Progenitor cell of endocrine pancreas (in vitro differentiated cells): Measurements from ENCODE around the gene MAD1L1. TPM values are rescaled to one million over a fixed set of nuclear protein-coding genes. Genes with fewer than 3 reads are reported as not detected.

Source experiments
- DNase-seq: peaks from one replicate; pipeline ENCODE4 v3.0.0; 2021; ENCODE audit warnings: low spot score; ENCODE audit not compliant: unreplicated experiment
- H3K27ac Mint-ChIP-seq: 2 replicates; pipeline ENCODE4 v1.8.0; 2021; ENCODE audit warnings: mild to moderate bottlenecking, moderate library complexity, mixed read lengths
- H3K27me3 Mint-ChIP-seq: 2 replicates; pipeline ENCODE4 v1.8.0; 2021; ENCODE audit warnings: mixed read lengths
- H3K36me3 Mint-ChIP-seq: 2 replicates; pipeline ENCODE4 v1.8.0; 2022; ENCODE audit warnings: mixed read lengths; ENCODE audit not compliant: insufficient read depth
- H3K4me1 Mint-ChIP-seq: 2 replicates; pipeline ENCODE4 v1.8.0; 2021; ENCODE audit warnings: low read depth, mixed read lengths
- H3K4me3 Mint-ChIP-seq: 2 replicates; pipeline ENCODE4 v1.8.0; 2021; ENCODE audit warnings: low read depth, mild to moderate bottlenecking, moderate library complexity, mixed read lengths
- H3K9me3 Mint-ChIP-seq: 2 replicates; pipeline ENCODE4 v1.8.0; 2021; ENCODE audit warnings: low read depth, mixed read lengths
- total RNA-seq: library from RNA; stranded (reverse); gene quantifications from 2 replicates; pipeline ENCODE4 v1.2.1, GENCODE V29; 2021
- TF ChIP-seq, protein P1 (sequence below): fragments of 200-600 bp; sonication (generic); IDR thresholded peaks from one replicate; pipeline ENCODE4 v1.5.0; 2021; ENCODE audit warnings: antibody characterized with exemption, mild to moderate bottlenecking; ENCODE audit not compliant: unreplicated experiment

Gene MAD1L1
- total RNA-seq, 1 donor from 2014 or later = 49.8 TPM

GRCh38 chr7:2186166-2186565, 46.6 kb downstream of the MAD1L1 start:
- DNase-seq = no peak

DNA sequence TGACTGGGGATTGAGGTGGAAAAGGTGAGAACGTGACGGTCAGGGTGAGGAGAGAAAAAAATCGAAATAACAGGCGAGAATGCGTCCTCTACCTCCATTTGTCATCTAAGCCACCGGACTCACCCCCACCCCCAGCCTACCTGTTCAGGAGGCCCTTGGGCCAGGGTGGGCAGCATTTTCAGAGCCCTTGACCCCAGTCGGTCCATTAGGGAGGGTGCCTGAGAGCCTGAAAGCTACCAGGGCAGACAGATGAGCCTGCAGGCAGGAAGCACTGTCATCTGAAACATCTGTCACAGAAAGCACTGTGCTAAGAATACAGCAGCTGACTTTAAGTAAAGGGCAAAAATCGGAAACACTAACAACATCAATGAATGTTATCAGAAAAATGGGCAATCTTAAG, 47.0 kb downstream of the MAD1L1 start:
- TF ChIP-seq, protein P1, sequence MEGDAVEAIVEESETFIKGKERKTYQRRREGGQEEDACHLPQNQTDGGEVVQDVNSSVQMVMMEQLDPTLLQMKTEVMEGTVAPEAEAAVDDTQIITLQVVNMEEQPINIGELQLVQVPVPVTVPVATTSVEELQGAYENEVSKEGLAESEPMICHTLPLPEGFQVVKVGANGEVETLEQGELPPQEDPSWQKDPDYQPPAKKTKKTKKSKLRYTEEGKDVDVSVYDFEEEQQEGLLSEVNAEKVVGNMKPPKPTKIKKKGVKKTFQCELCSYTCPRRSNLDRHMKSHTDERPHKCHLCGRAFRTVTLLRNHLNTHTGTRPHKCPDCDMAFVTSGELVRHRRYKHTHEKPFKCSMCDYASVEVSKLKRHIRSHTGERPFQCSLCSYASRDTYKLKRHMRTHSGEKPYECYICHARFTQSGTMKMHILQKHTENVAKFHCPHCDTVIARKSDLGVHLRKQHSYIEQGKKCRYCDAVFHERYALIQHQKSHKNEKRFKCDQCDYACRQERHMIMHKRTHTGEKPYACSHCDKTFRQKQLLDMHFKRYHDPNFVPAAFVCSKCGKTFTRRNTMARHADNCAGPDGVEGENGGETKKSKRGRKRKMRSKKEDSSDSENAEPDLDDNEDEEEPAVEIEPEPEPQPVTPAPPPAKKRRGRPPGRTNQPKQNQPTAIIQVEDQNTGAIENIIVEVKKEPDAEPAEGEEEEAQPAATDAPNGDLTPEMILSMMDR = no peak
- H3K36me3 Mint-ChIP-seq = peaks cover 39% of the 10 kb centered on the region
- H3K9me3 Mint-ChIP-seq = peaks cover 18% of the 10 kb centered on the region
- no peak for DNase-seq
- H3K4me1 Mint-ChIP-seq = no peaks in the 10 kb centered on the region
- no peaks in the 10 kb centered on the region for H3K27me3 Mint-ChIP-seq
- H3K27ac Mint-ChIP-seq = no peak overlapping the region
- H3K4me3 Mint-ChIP-seq = no peak overlapping the region

More at GRCh38 chr7:2186166-2186565, 46.6 kb downstream of the MAD1L1 start:
- Mint-ChIP-seq H3K36me3 (peaks cover 39% of the 10 kb centered on the region), H3K4me1 (no peaks in the 10 kb centered on the region), H3K4me3 (no peak overlapping the region), H3K9me3 (peaks cover 18% of the 10 kb centered on the region), H3K27me3 (no peaks in the 10 kb centered on the region), H3K27ac (no peak overlapping the region)
- TF ChIP-seq, protein P1 = no peak

DNA sequence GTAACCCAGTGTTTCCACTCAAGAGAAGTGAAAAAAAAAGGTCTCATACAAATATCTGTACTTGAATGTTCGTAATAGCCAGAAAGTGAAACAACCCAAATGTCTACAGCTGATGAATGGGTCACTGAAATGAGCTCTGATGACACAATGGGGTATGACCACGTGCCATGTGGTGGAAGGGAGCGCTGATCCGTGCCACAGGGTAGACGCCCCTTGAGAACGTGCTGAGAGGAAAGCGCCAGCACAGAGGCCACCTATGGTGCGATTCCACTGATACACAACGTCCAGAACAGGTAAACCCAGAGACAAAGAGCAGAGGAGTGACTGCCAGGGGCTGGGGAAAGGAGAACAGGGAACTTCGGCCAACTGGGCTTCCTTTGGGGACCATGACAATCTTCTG, 50.3 kb downstream of the MAD1L1 start:
- no peaks in the 10 kb centered on the region for H3K4me1 Mint-ChIP-seq
- peaks cover 14% of the 10 kb centered on the region for H3K36me3 Mint-ChIP-seq
- no peak overlapping the region for H3K27ac Mint-ChIP-seq
- no peak for DNase-seq
- TF ChIP-seq, protein P1 = no peak
- H3K27me3 Mint-ChIP-seq = no peaks in the 10 kb centered on the region
- no peaks in the 10 kb centered on the region for H3K9me3 Mint-ChIP-seq
- H3K4me3 Mint-ChIP-seq = no peak overlapping the region

DNA sequence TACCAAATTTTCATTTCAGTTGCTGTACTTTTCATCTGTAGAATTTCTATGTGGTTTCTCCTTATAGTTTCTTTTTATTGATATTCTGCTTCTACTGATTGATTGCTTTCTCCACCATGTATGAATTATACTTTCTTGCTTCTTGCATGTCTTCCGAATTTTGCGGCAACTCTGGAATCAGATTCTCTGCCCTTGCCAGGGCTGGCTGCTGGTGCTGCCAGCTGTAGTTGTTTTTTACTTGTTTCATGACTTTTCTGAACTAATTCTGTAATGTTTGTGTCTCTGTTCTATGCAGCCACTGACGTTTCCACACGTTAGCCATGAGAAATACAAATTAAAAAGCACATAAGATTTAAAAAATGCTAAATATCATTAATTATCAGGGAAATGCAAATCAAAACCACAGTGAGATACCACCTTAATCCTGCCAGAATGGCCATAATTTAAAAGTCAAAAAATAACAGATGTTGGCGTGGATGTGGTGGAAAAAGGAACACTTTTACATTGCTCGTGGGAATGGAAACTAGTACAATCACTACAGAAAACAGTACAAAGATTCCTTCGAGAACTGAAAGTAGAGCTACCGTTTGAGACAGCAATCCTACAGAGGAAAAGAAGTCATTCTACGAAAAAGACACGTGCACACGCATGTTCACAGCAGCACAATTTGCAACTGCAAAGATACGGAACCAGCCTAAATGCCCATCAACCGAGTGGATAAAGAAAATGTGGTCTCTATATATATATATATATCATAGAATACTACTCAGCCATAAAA, 51.5 kb downstream of the MAD1L1 start:
- Mint-ChIP-seq H3K36me3 (peaks cover 14% of the 10 kb centered on the region), H3K27me3 (no peaks in the 10 kb centered on the region), H3K4me1 (no peaks in the 10 kb centered on the region), H3K9me3 (no peaks in the 10 kb centered on the region), H3K27ac (no peak overlapping the region), H3K4me3 (no peak overlapping the region)
- TF ChIP-seq, protein P1 = no peak
- DNase-seq = no peak

- no peak for DNase-seq
- Mint-ChIP-seq H3K4me1 (no peaks in the 10 kb centered on the region), H3K4me3 (no peak overlapping the region), H3K27me3 (no peaks in the 10 kb centered on the region), H3K27ac (no peak overlapping the region), H3K36me3 (peaks cover 10% of the 10 kb centered on the region), H3K9me3 (no peaks in the 10 kb centered on the region)
- TF ChIP-seq, protein P1 = no peak
Observed at GRCh38 chr7:2180081-2180480, 52.7 kb downstream of the MAD1L1 start.
